Measurements from ENCODE around the gene CYLD. TPM values are rescaled to one million over a fixed set of nuclear protein-coding genes. Genes with fewer than 3 reads are reported as not detected.

The CYLD gene
- total RNA-seq, 2 donors from 2014 or later: 21.5 to 36.3 TPM

Small RNA genes within 50 kb of the gene (microRNA-seq; reads per million reads assigned to microRNA genes)
- 0 reads per million in 2 donors for gene MIR3181

Other genes with a start within 250 kb of the CYLD start
- gene NKD1, start 193.7 kb upstream of the CYLD start, total RNA-seq: 1 to 10 TPM; 1.6 to 5.6 TPM
- 1 to 10 TPM in 1 of 2 donors, under 1 TPM in 1; 0.52 to 2.6 TPM for gene SNX20, start 60.8 kb upstream of the CYLD start, total RNA-seq
- gene NOD2, start 48.5 kb upstream of the CYLD start, total RNA-seq: under 1 TPM; 0.61 to 0.98 TPM